GM13976 (cell line): ENCODE measurements around the gene EPHA6.

Experiments used
- DNase-seq: peaks from one replicate; pipeline ENCODE4 v3.0.0; 2012; ENCODE audit warnings: low spot score
- in situ Hi-C: fragments of 300-500 bp; cut with MboI; formaldehyde crosslinking; loops from one replicate; pipeline ENCODE4 v1.12.0; 2022; ENCODE audit warnings: low sequenced_read_pairs, mixed read lengths, inconsistent platforms; ENCODE audit not compliant: unreplicated experiment
- TF ChIP-seq, protein P1 (sequence below): IDR thresholded peaks from 2 replicates; pipeline ENCODE4 v1.5.1; 2012; ENCODE audit warnings: borderline replicate concordance, mild to moderate bottlenecking; ENCODE audit not compliant: insufficient read depth; ENCODE audit errors: extremely low read depth, missing control alignments, control extremely low read depth

EPHA6 gene

GRCh38 chr3:97201814-97202213 is 387.4 kb downstream of the EPHA6 start:
- no peak for DNase-seq
- TF ChIP-seq, protein P1, sequence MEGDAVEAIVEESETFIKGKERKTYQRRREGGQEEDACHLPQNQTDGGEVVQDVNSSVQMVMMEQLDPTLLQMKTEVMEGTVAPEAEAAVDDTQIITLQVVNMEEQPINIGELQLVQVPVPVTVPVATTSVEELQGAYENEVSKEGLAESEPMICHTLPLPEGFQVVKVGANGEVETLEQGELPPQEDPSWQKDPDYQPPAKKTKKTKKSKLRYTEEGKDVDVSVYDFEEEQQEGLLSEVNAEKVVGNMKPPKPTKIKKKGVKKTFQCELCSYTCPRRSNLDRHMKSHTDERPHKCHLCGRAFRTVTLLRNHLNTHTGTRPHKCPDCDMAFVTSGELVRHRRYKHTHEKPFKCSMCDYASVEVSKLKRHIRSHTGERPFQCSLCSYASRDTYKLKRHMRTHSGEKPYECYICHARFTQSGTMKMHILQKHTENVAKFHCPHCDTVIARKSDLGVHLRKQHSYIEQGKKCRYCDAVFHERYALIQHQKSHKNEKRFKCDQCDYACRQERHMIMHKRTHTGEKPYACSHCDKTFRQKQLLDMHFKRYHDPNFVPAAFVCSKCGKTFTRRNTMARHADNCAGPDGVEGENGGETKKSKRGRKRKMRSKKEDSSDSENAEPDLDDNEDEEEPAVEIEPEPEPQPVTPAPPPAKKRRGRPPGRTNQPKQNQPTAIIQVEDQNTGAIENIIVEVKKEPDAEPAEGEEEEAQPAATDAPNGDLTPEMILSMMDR, result no peak

GRCh38 chr3:97228966-97229365 is 414.6 kb downstream of the EPHA6 start:
- DNase-seq, result no peak
- in situ Hi-C loops, result no loop called here
- TF ChIP-seq, protein P1, result no peak

More at GRCh38 chr3:97201814-97202213, 387.4 kb downstream of the EPHA6 start:
- in situ Hi-C loops, result no loop called here

DNA sequence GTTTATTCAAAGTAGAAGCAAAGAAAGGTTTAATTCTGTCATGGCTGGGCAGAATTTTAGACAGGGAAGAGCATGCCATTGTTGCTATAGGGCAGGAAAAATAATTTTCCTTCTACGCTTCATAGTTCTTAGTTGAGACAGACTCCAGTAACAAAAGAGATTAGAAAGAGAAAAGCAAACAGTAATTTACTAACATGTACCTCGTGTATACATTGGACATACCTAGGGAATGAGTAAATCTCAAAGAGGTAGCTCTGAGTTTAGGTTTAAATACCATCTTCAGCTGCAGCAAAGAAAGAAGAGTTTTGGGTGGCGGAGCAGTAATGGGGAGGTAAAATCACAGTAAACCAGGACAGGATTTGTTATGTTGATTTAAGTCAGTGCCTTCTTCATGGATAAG is 416.1 kb downstream of the EPHA6 start:
- TF ChIP-seq, protein P1, result no peak
- in situ Hi-C loops, result no loop called here
- DNase-seq, result no peak

- in situ Hi-C loops, result no loop called here
- TF ChIP-seq, protein P1, result no peak
- no peak for DNase-seq
These were observed 418.1 kb downstream of the EPHA6 start for GRCh38 chr3:97232393-97233034.

- DNase-seq, result no peak
- TF ChIP-seq, protein P1, result no peak
- in situ Hi-C loops, result no loop called here
These were observed 420.8 kb downstream of the EPHA6 start for GRCh38 chr3:97235179-97235578.

DNA sequence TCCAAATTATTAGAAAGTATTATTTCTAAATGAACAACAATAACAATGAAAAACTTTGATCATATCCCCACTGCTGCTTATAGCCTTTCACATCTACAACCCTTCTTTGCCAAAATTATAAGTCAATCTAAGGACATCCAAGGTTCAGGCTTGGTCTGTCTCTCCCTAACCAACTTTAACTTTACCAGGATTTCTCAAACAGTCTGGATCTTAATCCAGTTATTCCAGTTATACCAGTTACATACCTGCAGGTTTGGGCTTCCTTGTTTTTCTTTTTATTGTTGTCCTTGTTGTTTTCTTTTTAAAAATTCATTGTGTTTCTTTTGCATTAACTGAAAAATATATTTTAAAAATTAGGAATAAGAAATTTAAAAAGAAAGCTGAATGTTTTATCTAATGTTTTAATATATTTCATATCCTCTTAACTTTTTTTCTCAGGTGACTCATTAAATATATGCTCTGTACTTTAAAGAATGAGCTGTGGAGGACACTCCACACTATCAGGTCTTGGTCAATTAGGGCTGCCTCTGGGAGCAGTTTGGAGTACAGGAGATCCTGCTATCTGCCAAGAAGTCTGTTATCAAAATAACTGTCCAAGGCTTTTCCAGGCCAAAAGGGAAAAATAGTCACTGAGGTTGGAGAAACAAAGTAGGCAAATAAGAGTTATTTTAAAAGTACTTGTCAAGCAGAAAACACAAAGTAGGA is 421.4 kb downstream of the EPHA6 start:
- in situ Hi-C loops, result no loop called here
- DNase-seq, result no peak
- TF ChIP-seq, protein P1, result no peak
